ENCODE results near the gene DPEP2.

Gene DPEP2

DNA sequence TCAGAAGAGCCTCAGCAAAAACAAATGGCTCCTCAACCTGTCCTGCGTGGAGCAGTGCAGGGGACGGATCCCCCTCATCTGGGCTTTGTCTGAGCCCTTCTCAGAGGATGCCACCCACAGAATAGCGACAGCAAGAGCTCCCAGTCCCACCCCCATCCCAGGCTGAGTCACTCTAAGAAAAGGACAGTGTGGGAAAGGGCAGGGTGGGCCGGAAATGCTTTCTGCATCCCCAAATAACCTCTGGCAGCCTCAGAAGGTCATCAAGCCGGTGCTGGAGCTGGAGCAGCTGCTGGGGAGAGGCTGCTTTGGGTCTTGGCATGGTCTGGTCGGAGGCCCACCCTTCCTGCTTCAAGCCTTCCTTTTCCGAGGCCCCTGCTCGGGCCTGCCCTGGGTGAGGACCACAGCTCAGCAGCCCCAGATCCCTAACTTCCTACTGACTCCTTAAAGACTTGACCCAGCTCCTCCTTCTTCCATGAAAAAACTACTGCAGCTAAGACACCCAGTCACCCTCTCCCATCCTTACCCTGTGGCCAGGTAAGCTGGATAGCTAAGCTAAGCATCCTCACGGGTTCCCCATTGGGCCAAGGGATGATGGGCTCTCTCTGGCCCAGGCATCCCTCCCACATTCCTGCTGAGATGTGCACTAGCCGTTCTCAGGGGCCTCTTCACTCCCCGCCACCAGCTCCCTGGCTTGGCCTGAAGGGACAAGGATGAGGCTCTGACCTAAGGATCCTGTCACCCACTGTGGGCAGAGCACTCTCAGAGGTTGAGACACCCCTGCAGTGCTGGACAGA, 39.6 kb downstream of the DPEP2 start:
- Histone ChIP-seq H3K4me1 (peaks cover 0 to 13% (median 6%) of the 10 kb centered on the region in 10 experiments; a peak in 14 of 20 replicates), H3K9me3 (replicated peaks in 1 of 11) (no peaks in the 10 kb centered on the region), H3K36me3 (peaks cover 18 to 91% (median 59%) of the 10 kb centered on the region in 11 experiments; a peak in 20 of 22 replicates), H3K27me3 (no peaks in the 10 kb centered on the region), H3K9ac (no peak overlapping the region), H4K20me1 (peaks cover 0 to 32% (median 4%) of the 10 kb centered on the region in 11 experiments; a peak in 10 of 22 replicates), H3K27ac (no peak overlapping the region; a peak in 1 of 22 replicates), H3K4me3 (no peak overlapping the region), H3K4me2 (no peak overlapping the region)
- no peak for TF ChIP-seq Cebpa-rat (IDR thresholded peaks at IDR 0.05)

DNA sequence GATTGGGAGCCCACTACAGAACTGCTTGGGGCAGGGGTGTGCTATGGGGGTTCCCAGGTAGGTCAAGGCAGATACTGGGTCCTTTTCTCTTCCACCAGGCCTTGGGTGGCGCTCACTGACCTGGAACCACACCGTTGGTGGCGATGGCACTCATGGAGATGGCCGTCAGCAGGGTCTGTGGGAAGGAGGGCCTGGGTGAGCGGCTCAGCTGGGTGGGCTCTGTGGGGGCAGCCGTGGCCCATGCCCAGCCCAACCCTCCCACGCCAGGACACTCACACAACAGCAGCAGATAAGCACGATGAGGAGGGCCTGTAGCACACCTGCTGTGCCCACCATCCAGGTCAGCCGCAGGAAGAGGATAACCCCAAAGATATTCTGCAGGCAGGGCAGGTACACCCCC, 41.7 kb downstream of the DPEP2 start:
- peaks cover 0 to 19% (median 0%) of the 10 kb centered on the region in 11 experiments; a peak in 5 of 22 replicates for H4K20me1 ChIP-seq
- H3K36me3 ChIP-seq = peaks cover 18 to 98% (median 66%) of the 10 kb centered on the region in 11 experiments; a peak in 21 of 22 replicates
- H3K27ac ChIP-seq = no peak overlapping the region
- no peaks in the 10 kb centered on the region for H3K9me3 ChIP-seq (replicated peaks in 1 of 11)
- TF ChIP-seq Cebpa-rat (IDR thresholded peaks at IDR 0.05) = no peak
- H3K4me2 ChIP-seq = no peak overlapping the region
- no peak overlapping the region for H3K4me3 ChIP-seq
- no peak overlapping the region for H3K9ac ChIP-seq
- peaks cover 0 to 7% (median 0%) of the 10 kb centered on the region in 10 experiments; a peak in 6 of 20 replicates for H3K4me1 ChIP-seq
- H3K27me3 ChIP-seq = no peaks in the 10 kb centered on the region

- 0 out of 22 replicates have a peak overlapping the region, but pooled peaks of 1 of the 11 experiments have one; percentile 17 for H3K9ac ChIP-seq
- TF ChIP-seq Cebpa-rat (IDR thresholded peaks at IDR 0.05) = no peak
- peak overlapping the region in 1 of 11 experiments; percentile 18; a peak in 1 of 22 replicates for H3K4me2 ChIP-seq
- no peaks in the 10 kb centered on the region for H3K27me3 ChIP-seq
- H4K20me1 ChIP-seq = peaks cover 0 to 24% (median 0%) of the 10 kb centered on the region in 11 experiments; a peak in 3 of 22 replicates
- no peaks in the 10 kb centered on the region for H3K9me3 ChIP-seq (replicated peaks in 1 of 11)
- no peak overlapping the region for H3K4me3 ChIP-seq
- H3K36me3 ChIP-seq = peaks cover 19 to 98% (median 63%) of the 10 kb centered on the region in 11 experiments; a peak in 20 of 22 replicates
- no peak overlapping the region for H3K27ac ChIP-seq
- peaks cover 0 to 7% (median 0%) of the 10 kb centered on the region in 10 experiments; a peak in 6 of 20 replicates for H3K4me1 ChIP-seq
Measured at GRCh38 chr16:67954421-67955196, 44.7 kb downstream of the DPEP2 start.

- TF ChIP-seq Cebpa-rat (IDR thresholded peaks at IDR 0.05) = no peak
- Histone ChIP-seq H3K27me3 (no peaks in the 10 kb centered on the region), H3K9ac (no peak overlapping the region), H3K36me3 (peaks cover 17 to 98% (median 62%) of the 10 kb centered on the region in 11 experiments; a peak in 20 of 22 replicates), H3K4me1 (peaks cover 0 to 7% (median 0%) of the 10 kb centered on the region in 10 experiments; a peak in 6 of 20 replicates), H3K4me3 (no peak overlapping the region), H3K27ac (no peak overlapping the region), H3K4me2 (peak overlapping the region in 1 of 11 experiments; percentile 18; a peak in 2 of 22 replicates), H3K9me3 (replicated peaks in 1 of 11) (no peaks in the 10 kb centered on the region), H4K20me1 (peaks cover 0 to 26% (median 0%) of the 10 kb centered on the region in 11 experiments; a peak in 2 of 22 replicates)
Measured at GRCh38 chr16:67953641-67954375, 45.5 kb downstream of the DPEP2 start.

GRCh38 chr16:67951485-67951884, 47.8 kb downstream of the DPEP2 start:
- Histone ChIP-seq H4K20me1 (peaks cover 0 to 42% (median 0%) of the 10 kb centered on the region in 11 experiments; a peak in 3 of 22 replicates), H3K27ac (no peak overlapping the region), H3K9ac (no peak overlapping the region; a peak in 1 of 22 replicates), H3K4me3 (no peak overlapping the region), H3K36me3 (peaks cover 15 to 99% (median 71%) of the 10 kb centered on the region in 11 experiments; a peak in 20 of 22 replicates), H3K4me2 (no peak overlapping the region), H3K4me1 (peaks cover 0 to 13% (median 5%) of the 10 kb centered on the region in 10 experiments; a peak in 10 of 20 replicates), H3K27me3 (no peaks in the 10 kb centered on the region), H3K9me3 (replicated peaks in 1 of 11) (no peaks in the 10 kb centered on the region)
- TF ChIP-seq Cebpa-rat (IDR thresholded peaks at IDR 0.05) = no peak

- no peak overlapping the region for H3K4me3 ChIP-seq
- no peaks in the 10 kb centered on the region for H3K27me3 ChIP-seq
- no peaks in the 10 kb centered on the region for H3K9me3 ChIP-seq (replicated peaks in 1 of 11)
- no peak for TF ChIP-seq Cebpa-rat (IDR thresholded peaks at IDR 0.05)
- no peak overlapping the region for H3K9ac ChIP-seq
- peaks cover 0 to 46% (median 0%) of the 10 kb centered on the region in 11 experiments; a peak in 3 of 22 replicates for H4K20me1 ChIP-seq
- no peak overlapping the region for H3K27ac ChIP-seq
- H3K36me3 ChIP-seq = peaks cover 24 to 99% (median 82%) of the 10 kb centered on the region in 11 experiments
- H3K4me1 ChIP-seq = peaks cover 0 to 17% (median 8%) of the 10 kb centered on the region in 10 experiments; a peak in 10 of 20 replicates
- no peak overlapping the region for H3K4me2 ChIP-seq
Measured at GRCh38 chr16:67950335-67950843, 48.9 kb downstream of the DPEP2 start.

DNA sequence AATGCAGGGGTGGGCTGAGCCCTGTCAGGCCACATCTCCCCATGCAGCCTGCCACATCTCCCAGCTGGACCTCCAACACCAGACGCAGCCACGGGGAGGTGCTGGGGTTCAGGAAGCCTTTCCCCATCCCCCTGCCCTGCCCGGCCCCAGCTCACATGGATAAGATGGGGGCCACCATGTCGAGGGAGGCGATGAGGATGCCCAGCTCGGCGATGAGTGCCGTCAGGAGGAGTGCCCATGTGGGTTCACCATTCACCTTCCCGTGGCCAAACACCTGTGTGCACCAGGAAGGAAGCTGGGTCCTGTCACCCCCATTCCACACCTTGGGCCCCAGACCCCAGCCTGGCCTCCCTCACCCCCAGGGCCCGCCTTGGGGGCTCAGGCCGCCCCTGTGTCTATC, 49.6 kb downstream of the DPEP2 start:
- TF ChIP-seq Cebpa-rat (IDR thresholded peaks at IDR 0.05) = no peak
- Histone ChIP-seq H3K27me3 (no peaks in the 10 kb centered on the region), H3K27ac (no peak overlapping the region), H3K4me3 (no peak overlapping the region), H3K4me2 (no peak overlapping the region), H3K4me1 (peaks cover 0 to 17% (median 8%) of the 10 kb centered on the region in 10 experiments; a peak in 10 of 20 replicates), H3K9ac (no peak overlapping the region), H4K20me1 (peaks cover 0 to 49% (median 0%) of the 10 kb centered on the region in 11 experiments; a peak in 4 of 22 replicates), H3K9me3 (replicated peaks in 1 of 11) (no peaks in the 10 kb centered on the region), H3K36me3 (peaks cover 25 to 99% (median 83%) of the 10 kb centered on the region in 11 experiments)

DNA sequence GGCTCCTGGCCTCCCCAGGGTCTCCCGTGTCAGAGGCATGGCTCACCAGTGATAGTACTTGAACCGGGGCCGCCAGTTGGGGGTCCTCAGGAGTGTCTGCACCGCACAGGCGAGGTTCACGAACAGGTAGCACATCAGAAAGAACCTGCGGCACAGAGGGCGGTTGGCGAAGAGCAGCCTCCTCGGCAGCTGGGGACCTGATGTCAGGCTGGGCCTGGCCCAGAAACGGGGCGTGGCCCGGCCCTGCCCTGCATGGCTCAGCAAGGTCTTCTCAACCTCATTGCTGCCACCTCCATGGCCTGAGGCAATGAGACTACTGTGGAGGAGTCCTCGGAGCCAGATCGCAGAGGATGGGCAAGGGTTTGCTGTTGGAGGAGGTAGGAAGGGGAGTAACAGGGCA, 51.3 kb downstream of the DPEP2 start:
- Histone ChIP-seq H3K36me3 (peaks cover 21 to 96% (median 79%) of the 10 kb centered on the region in 11 experiments; a peak in 21 of 22 replicates), H4K20me1 (peaks cover 0 to 60% (median 0%) of the 10 kb centered on the region in 11 experiments; a peak in 4 of 22 replicates), H3K9ac (no peak overlapping the region)

More for the DNA sequence above, 51.3 kb downstream of the DPEP2 start:
- H3K27me3 ChIP-seq = no peaks in the 10 kb centered on the region
- TF ChIP-seq Cebpa-rat (IDR thresholded peaks at IDR 0.05) = no peak
- no peaks in the 10 kb centered on the region for H3K9me3 ChIP-seq (replicated peaks in 1 of 11)
- H3K4me1 ChIP-seq = peaks cover 0 to 10% (median 8%) of the 10 kb centered on the region in 10 experiments; a peak in 9 of 20 replicates
- no peak overlapping the region for H3K4me3 ChIP-seq
- H3K27ac ChIP-seq = no peak overlapping the region
- H3K4me2 ChIP-seq = no peak overlapping the region
